ENCODE measurements around the gene SLC41A3.

GRCh38 chr3:126100634-126101301, 16.8 kb upstream of the SLC41A3 start:
- no peak for TF ChIP-seq CTCF (IDR thresholded peaks at IDR 0.05)
- no peak for TF ChIP-seq POLR2A (IDR thresholded peaks at IDR 0.05)
